Chondrocyte (in vitro differentiated cells): ENCODE results near the gene RND3. TPM values are rescaled to one million over a fixed set of nuclear protein-coding genes. Genes with fewer than 3 reads are reported as not detected.

Experiments
- DNase-seq: peaks from one replicate; pipeline ENCODE4 v3.0.0; 2021; ENCODE audit warnings: mixed read lengths, low spot score
- H3K27ac Mint-ChIP-seq: one replicate; pipeline ENCODE4 v1.8.0; 2021; ENCODE audit warnings: mild to moderate bottlenecking, moderate library complexity, mixed read lengths; ENCODE audit not compliant: unreplicated experiment
- H3K27me3 Mint-ChIP-seq: 2 replicates; pipeline ENCODE4 v1.8.0; 2021; ENCODE audit warnings: low read depth, mixed read lengths
- H3K36me3 Mint-ChIP-seq: 2 replicates; pipeline ENCODE4 v1.8.0; 2021; ENCODE audit warnings: low read depth, mixed read lengths
- H3K4me1 Mint-ChIP-seq: 2 replicates; pipeline ENCODE4 v1.8.0; 2021; ENCODE audit warnings: low read depth, mild to moderate bottlenecking, mixed read lengths
- H3K4me3 Mint-ChIP-seq: one replicate; pipeline ENCODE4 v1.8.0; 2021; ENCODE audit warnings: mild to moderate bottlenecking, moderate library complexity, mixed read lengths; ENCODE audit not compliant: unreplicated experiment
- H3K9me3 Mint-ChIP-seq: 2 replicates; pipeline ENCODE4 v1.8.0; 2021; ENCODE audit warnings: low read depth, mixed read lengths
- CTCF ChIP-seq: fragments of 200-600 bp; sonication (generic); IDR thresholded peaks from 2 replicates; pipeline ENCODE4 v1.5.0; 2021; ENCODE audit warnings: antibody characterized with exemption, mild to moderate bottlenecking, moderate library complexity
- total RNA-seq: library from RNA; stranded (reverse); gene quantifications from 3 replicates; pipeline ENCODE4 v1.2.1, GENCODE V29; 2021

Gene RND3
- total RNA-seq, 1 donor from 2014 or later = 124 TPM

- H3K4me1 Mint-ChIP-seq = peaks cover 12% of the 10 kb centered on the region
- no peak overlapping the region for H3K27ac Mint-ChIP-seq
- TF ChIP-seq CTCF = no peak
- no peak overlapping the region for H3K4me3 Mint-ChIP-seq
- H3K9me3 Mint-ChIP-seq = no peaks in the 10 kb centered on the region
- no peak for DNase-seq
- H3K27me3 Mint-ChIP-seq = no peaks in the 10 kb centered on the region
- H3K36me3 Mint-ChIP-seq = no peaks in the 10 kb centered on the region
These were observed 62.1 kb downstream of the RND3 start for GRCh38 chr2:150425121-150425955.

GRCh38 chr2:150424406-150424805 is 63.1 kb downstream of the RND3 start:
- Mint-ChIP-seq H3K4me3 (no peak overlapping the region), H3K36me3 (no peaks in the 10 kb centered on the region), H3K27me3 (no peaks in the 10 kb centered on the region), H3K4me1 (peaks cover 21% of the 10 kb centered on the region), H3K9me3 (no peaks in the 10 kb centered on the region), H3K27ac (no peak overlapping the region)
- no peak for TF ChIP-seq CTCF
- DNase-seq = no peak

GRCh38 chr2:150421126-150421651 is 66.3 kb downstream of the RND3 start:
- Mint-ChIP-seq H3K4me3 (no peak overlapping the region), H3K36me3 (no peaks in the 10 kb centered on the region), H3K9me3 (no peaks in the 10 kb centered on the region), H3K4me1 (peaks cover 21% of the 10 kb centered on the region), H3K27me3 (no peaks in the 10 kb centered on the region), H3K27ac (no peak overlapping the region)
- no peak for DNase-seq
- no peak for TF ChIP-seq CTCF

- DNase-seq = no peak
- Mint-ChIP-seq H3K9me3 (no peaks in the 10 kb centered on the region), H3K4me1 (peaks cover 16% of the 10 kb centered on the region), H3K27ac (no peak overlapping the region), H3K36me3 (no peaks in the 10 kb centered on the region), H3K27me3 (no peaks in the 10 kb centered on the region), H3K4me3 (no peak overlapping the region)
- no peak for TF ChIP-seq CTCF
These were observed 68.6 kb downstream of the RND3 start for GRCh38 chr2:150418916-150419315.
